Breast epithelium (tissue), 4 donors: ENCODE measurements around the gene SLC30A1. TPM values are rescaled to one million over a fixed set of nuclear protein-coding genes. Genes with fewer than 3 reads are reported as not detected.
A peak's percentile ranks its signal among the peaks of the same experiment; 100 is the strongest.

Source experiments
- DNase-seq, 2 donors: peaks; one replicate each; pipeline ENCODE4 v3.0.0-alpha.2; 2019; ENCODE audit warnings: low spot score in 2 of 2
- H3K27ac ChIP-seq, 2 donors: fragments of 200-600 bp; sonication (generic) in 1 of 2; one replicate each; pipeline ENCODE4 v1.5.1; 2016 to 2019; ENCODE audit warnings: mild to moderate bottlenecking in 1 of 2
- H3K27me3 ChIP-seq, 2 donors: fragments of 200-600 bp; sonication (generic) in 1 of 2; one replicate each; pipeline versions ENCODE4 v1.5.1 to v1.6.0; 2017 to 2019; ENCODE audit warnings: control low read depth in 1 of 2, mild to moderate bottlenecking in 1 of 2
- H3K36me3 ChIP-seq: fragments of 200-600 bp; one replicate; pipeline ENCODE4 v1.5.1; 2019
- H3K4me1 ChIP-seq, 2 donors: fragments of 200-600 bp; sonication (generic); one replicate each; pipeline ENCODE4 v1.5.1; 2016 to 2019; ENCODE audit warnings: control low read depth in 1 of 2
- H3K4me3 ChIP-seq, 3 donors: fragments of 200-600 bp; sonication (generic); 1 replicate in 2 of 3; 2 replicates in 1 of 3; pipeline ENCODE4 v1.5.1; 2016 to 2019; ENCODE audit warnings: mild to moderate bottlenecking in 3 of 3, moderate library complexity in 2 of 3
- H3K9me3 ChIP-seq, 2 donors: fragments of 200-600 bp; sonication (generic) in 1 of 2; one replicate each; pipeline ENCODE4 v1.5.1; 2016 to 2019; ENCODE audit warnings: control low read depth in 1 of 2
- CTCF ChIP-seq, 3 donors: fragments of 450-650 bp; IDR thresholded peaks; one replicate each; pipeline ENCODE4 v1.5.1; 2016 to 2017; ENCODE audit warnings: antibody characterized with exemption in 3 of 3, mild to moderate bottlenecking in 3 of 3, moderate library complexity in 3 of 3
- POLR2A ChIP-seq: fragments of 450-650 bp; IDR thresholded peaks from one replicate; pipeline ENCODE4 v1.6.1; 2016; ENCODE audit warnings: antibody characterized with exemption, mild to moderate bottlenecking, moderate library complexity
- POLR2AphosphoS5 ChIP-seq, 3 donors: sonication (generic); formaldehyde crosslinking; IDR thresholded peaks; one replicate each; pipeline ENCODE4 v1.6.1; 2017; ENCODE audit warnings: antibody characterized with exemption in 3 of 3
- intact Hi-C: fragments of 100-400 bp; cut with DNase I; formaldehyde crosslinking; loops from one replicate; pipeline ENCODE4 v1.15.1; 2023; ENCODE audit warnings: low total_unique reads
- total RNA-seq, 3 donors: library from RNA; depleted of rRNA; stranded (reverse); fragments of >200 nt; gene quantifications; one replicate each; pipeline ENCODE4 v1.1.0, GENCODE V29; 2016

The SLC30A1 gene
- total RNA-seq, 3 donors from 2014 or later = 16.1 to 21.2 (median 16.3) TPM

DNA sequence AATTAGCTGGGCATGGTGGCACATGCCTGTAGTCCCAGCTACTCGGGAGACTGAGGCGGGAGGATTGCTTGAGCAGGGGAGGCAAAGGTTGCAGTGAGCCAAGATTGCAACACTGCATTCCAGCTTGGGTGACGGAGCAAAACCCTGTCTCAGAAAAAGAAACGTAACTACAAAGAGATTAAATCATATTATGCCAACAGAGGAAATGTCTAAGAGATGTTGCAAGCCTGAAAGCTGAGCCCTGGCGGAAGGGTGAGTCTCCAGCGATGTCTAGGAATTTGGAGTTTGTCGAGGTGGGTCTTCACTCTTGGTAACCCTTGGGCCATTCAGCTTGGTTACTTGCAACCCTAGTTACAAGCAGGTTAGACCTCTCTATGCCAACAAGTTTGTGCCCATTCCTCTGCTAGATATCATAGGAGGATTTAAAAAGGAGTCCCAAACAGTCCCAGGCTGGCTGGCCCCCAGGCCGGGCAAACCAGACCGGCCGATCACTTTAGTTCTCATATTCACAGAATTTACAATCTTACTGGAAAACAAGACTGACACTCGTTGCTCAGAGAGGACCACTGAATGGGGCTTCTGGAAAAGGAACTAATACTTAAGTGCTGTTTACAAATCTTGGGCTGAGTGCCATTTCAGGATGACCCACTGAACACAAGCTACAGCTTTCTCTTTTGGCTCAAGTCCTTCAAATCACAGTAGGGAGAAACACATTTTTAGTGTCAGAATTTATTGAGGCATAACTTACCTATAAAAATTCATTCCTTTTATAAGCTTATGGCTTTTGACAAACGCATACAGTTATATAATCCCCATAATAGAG lies 27.1 kb downstream of the SLC30A1 start:
- intact Hi-C loops = no loop called here
- no peak overlapping the region for H3K4me3 ChIP-seq
- TF ChIP-seq POLR2AphosphoS5 (IDR thresholded peaks at IDR 0.05) (no peak), POLR2A (no peak), CTCF (IDR thresholded peaks at IDR 0.05) (no peak)
- no peak overlapping the region for H3K27ac ChIP-seq
- H3K9me3 ChIP-seq = no peaks in the 10 kb centered on the region
- DNase-seq = no peak
- no peaks in the 10 kb centered on the region for H3K36me3 ChIP-seq
- no peaks in the 10 kb centered on the region for H3K27me3 ChIP-seq
- no peaks in the 10 kb centered on the region for H3K4me1 ChIP-seq

GRCh38 chr1:211549092-211549711 lies 29.8 kb downstream of the SLC30A1 start:
- no peak overlapping the region for H3K4me3 ChIP-seq
- no peak for DNase-seq
- intact Hi-C loops = no loop called here
- H3K4me1 ChIP-seq = no peaks in the 10 kb centered on the region
- H3K36me3 ChIP-seq = no peaks in the 10 kb centered on the region
- no peaks in the 10 kb centered on the region for H3K27me3 ChIP-seq
- H3K9me3 ChIP-seq = no peaks in the 10 kb centered on the region
- no peak for TF ChIP-seq POLR2AphosphoS5 (IDR thresholded peaks at IDR 0.05)
- TF ChIP-seq POLR2A = no peak
- TF ChIP-seq CTCF (IDR thresholded peaks at IDR 0.05) = no peak
- H3K27ac ChIP-seq = peak overlapping the region; percentile 14 to 54

- H3K27ac ChIP-seq = peak overlapping the region; percentile 14 to 54
- no peaks in the 10 kb centered on the region for H3K36me3 ChIP-seq
- H3K9me3 ChIP-seq = no peaks in the 10 kb centered on the region
- no peak for DNase-seq
- H3K27me3 ChIP-seq = no peaks in the 10 kb centered on the region
- intact Hi-C loops = no loop called here
- TF ChIP-seq CTCF (IDR thresholded peaks at IDR 0.05) (no peak), POLR2AphosphoS5 (IDR thresholded peaks at IDR 0.05) (no peak), POLR2A (no peak)
- no peak overlapping the region for H3K4me3 ChIP-seq
- no peaks in the 10 kb centered on the region for H3K4me1 ChIP-seq
These were observed 30.5 kb downstream of the SLC30A1 start for GRCh38 chr1:211548321-211549091.

- H3K27me3 ChIP-seq = no peaks in the 10 kb centered on the region
- no peak for DNase-seq
- intact Hi-C loops = no loop called here
- no peak for TF ChIP-seq POLR2A
- TF ChIP-seq POLR2AphosphoS5 (IDR thresholded peaks at IDR 0.05) = no peak
- TF ChIP-seq CTCF (IDR thresholded peaks at IDR 0.05) = no peak
- H3K27ac ChIP-seq = no peak overlapping the region
- H3K36me3 ChIP-seq = no peaks in the 10 kb centered on the region
- no peaks in the 10 kb centered on the region for H3K9me3 ChIP-seq
- no peak overlapping the region for H3K4me3 ChIP-seq
- no peaks in the 10 kb centered on the region for H3K4me1 ChIP-seq
These were observed 31.3 kb downstream of the SLC30A1 start for GRCh38 chr1:211547710-211548109.
